ENCODE results near the gene GABARAPL1.
"Not testable (repeated sequence)": the region's sequence is repeated elsewhere in the genome, so short reads cannot be mapped to it uniquely, and the experiment has no call there.

Gene GABARAPL1

DNA sequence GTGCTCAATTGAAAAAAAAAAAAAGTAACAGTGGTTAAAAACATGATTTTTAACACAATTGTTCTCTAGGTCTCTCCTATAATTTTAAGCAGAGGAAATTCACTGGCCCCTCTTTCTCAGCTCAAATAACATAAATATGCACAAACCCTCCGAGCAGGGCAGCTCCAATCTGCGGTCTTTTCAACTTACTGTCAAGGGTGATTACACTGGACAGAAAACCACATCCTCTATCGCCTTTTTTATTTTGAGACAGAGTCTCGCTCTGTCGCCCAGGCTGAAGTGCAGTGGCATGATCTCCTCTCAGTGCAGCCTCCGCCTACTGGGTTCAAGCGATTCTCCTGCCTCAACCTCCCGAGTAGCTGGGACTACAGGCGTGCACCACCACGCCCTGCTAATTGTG lies 16.5 kb upstream of the GABARAPL1 start:
- DNase-seq (ENCODE audit: insufficient read length, low spot score), result no peak

DNA sequence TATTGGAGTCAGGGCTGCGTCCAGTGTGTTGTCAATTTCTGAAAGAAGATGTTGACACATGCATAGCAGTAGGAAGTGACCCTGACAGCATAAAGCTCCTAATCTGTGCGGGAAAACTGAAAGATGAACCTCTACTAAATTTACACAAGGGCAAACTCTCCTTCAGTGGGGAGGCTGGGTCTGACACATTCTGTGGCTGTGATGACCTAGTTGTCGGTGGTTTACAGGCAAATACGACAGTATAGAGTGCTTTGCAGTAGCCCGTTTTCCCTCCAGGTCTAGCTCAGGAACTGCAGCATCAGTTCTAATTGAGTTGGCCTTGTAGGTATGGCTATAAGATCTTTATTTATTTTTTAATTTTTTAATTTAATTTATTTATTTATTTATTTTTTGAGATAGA lies 14.8 kb upstream of the GABARAPL1 start:
- no peak for FAIRE-seq
- DNase-seq (ENCODE audit: insufficient read length, low spot score), result no peak

More for the DNA sequence above, 16.5 kb upstream of the GABARAPL1 start:
- no peak for FAIRE-seq

DNA sequence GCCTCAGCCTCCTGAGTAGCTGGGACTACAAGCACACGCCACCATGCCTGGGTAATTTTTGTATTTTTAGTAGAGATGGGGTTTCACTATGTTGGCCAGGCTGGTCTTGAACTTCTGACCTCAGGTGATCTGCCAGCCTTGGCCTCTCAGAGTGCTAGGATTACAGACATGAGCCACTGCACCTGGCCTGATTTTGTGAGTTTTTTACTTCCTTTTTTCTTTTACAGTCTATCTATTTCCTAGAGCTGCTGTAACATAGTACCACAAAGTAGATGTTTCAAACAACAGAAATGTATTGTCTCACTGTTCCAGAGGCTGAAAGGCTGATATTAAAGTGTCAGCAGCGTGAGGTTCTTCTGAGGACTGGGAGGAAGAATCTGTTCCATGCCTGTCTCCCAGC lies 8.2 kb upstream of the GABARAPL1 start:
- FAIRE-seq; DNase-seq (ENCODE audit: insufficient read length, low spot score): not testable (repeated sequence)

GRCh38 chr12:10205220-10205807 lies 7.4 kb upstream of the GABARAPL1 start:
- FAIRE-seq (peak; percentile 75), DNase-seq (ENCODE audit: insufficient read length, low spot score) (no peak)

- DNase-seq (ENCODE audit: insufficient read length, low spot score), result no peak
- FAIRE-seq, result no peak
Measured at GRCh38 chr12:10207136-10207535, 5.5 kb upstream of the GABARAPL1 start.

- no peak for FAIRE-seq
- DNase-seq (ENCODE audit: insufficient read length, low spot score), result no peak
Measured at GRCh38 chr12:10210225-10210624, 2.5 kb upstream of the GABARAPL1 start.

- no peak for FAIRE-seq
- DNase-seq (ENCODE audit: insufficient read length, low spot score), result no peak
Measured at GRCh38 chr12:10211101-10211939, 1.4 kb upstream of the GABARAPL1 start.

GRCh38 chr12:10211940-10212738 lies 538 bp upstream of the GABARAPL1 start:
- peak; percentile 99 for FAIRE-seq

DNA sequence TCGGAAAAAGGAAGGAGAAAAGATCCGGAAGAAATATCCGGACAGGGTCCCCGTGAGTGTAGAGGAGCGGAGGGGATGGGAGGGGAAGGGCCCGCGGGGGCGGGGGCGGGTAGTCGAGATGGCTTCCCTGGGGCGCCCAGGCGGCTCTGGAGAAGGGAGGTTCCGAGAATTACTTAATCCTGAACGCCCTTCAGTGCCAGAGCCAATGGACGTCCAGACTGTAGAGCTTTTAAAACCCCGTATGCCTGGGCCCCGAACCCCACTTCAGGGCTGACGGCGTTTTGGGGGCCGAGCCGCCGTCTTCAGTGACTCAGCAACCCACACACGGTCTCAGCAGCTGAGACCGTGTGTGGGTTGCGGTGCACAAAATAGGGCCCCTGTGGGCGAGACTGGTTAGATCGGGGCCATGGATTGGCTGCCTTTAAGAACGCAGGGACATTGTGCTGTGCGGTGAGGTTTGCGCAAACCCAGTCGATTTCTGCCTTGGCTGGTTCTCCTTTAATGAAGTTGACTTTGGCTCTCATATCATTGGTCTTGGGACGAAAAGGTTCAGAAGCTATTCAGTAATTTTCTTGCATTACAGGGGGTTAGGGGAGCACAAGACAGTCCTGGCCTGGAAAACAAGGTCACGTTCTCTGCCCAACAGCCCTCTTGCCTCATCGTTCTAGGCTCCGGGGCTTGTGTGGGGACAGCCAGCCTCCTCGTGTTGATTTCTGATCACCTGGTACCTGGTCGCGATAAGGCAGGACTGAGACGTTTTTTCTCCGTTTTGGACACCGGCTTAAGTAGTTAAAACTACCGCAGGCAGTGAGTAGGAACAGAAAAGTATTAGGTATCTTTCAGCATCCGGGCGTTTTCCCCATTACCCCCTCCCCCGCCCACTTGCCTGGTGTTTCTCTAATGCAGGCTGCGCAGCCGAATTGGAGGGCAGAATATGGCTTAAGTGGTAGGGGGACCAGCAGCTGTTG lies 775 bp downstream of the GABARAPL1 start:
- DNase-seq (ENCODE audit: insufficient read length, low spot score) (no peak), FAIRE-seq (no peak)

More at GRCh38 chr12:10211940-10212738, 538 bp upstream of the GABARAPL1 start:
- peak; percentile 97 for DNase-seq (ENCODE audit: insufficient read length, low spot score)

DNA sequence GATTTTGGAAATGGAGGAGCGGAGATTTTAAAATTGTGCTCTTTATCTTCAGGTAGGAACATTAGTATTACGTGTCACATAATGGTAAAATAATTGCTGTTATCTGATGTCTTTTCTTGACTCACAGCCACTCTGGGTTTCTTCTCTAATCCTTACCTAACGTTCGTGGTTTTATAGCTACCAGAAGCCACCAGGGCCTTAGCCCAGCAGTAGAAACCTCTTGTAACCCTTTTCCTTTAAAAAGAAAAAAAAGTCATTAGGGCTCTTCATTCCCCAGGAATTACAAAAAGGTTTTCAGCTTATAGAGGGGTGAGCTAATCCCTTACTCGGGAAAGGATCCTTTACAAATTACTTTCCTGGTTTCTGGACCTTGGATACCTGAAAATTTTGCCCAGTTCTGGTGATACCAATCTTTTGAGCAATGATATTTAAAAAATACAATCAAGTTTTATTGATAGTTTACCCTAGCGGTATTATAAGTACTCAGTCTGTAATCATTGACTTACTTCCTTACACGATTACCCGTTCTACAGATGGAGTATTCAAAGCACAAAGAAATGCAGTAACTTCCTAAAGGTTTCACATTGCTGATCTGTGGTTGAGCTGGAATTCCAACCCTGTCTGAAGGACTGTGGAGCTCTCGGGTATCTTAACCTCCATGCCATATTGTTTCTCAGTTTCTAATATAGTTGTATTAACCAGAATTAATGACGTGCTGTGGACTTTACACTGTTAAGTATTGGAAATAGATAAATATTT lies 1.6 kb downstream of the GABARAPL1 start:
- DNase-seq (ENCODE audit: insufficient read length, low spot score), result peak; percentile 53

GRCh38 chr12:10214895-10215267 lies 2.2 kb downstream of the GABARAPL1 start:
- no peak for DNase-seq (ENCODE audit: insufficient read length, low spot score)
- no peak for FAIRE-seq

More for the DNA sequence above, 1.6 kb downstream of the GABARAPL1 start:
- FAIRE-seq, result peak; percentile 55

- DNase-seq (ENCODE audit: insufficient read length, low spot score) (no peak), FAIRE-seq (no peak)
Measured at GRCh38 chr12:10215436-10215835, 2.8 kb downstream of the GABARAPL1 start.

- not testable (repeated sequence) for FAIRE-seq; DNase-seq (ENCODE audit: insufficient read length, low spot score)
Measured at GRCh38 chr12:10215946-10216345, 3.3 kb downstream of the GABARAPL1 start.

DNA sequence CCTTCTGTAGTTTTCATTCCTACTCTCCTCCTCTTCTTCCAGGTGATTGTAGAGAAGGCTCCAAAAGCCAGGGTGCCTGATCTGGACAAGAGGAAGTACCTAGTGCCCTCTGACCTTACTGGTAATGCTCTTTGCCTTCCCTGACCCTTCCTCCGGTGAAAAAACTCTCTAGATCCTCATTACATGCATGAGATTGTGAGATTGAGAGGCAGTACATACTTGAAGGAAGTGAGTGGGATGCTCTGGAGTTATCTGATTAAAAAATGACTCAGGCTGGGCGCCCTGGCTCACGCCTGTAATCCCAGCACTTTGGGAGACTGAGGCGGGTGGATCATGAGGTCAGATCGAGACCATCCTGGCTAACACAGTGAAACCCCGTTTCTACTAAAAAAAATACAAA lies 5.3 kb downstream of the GABARAPL1 start:
- FAIRE-seq (no peak), DNase-seq (ENCODE audit: insufficient read length, low spot score) (no peak)

- FAIRE-seq (no peak), DNase-seq (ENCODE audit: insufficient read length, low spot score) (no peak)
Measured at GRCh38 chr12:10220398-10221077, 7.9 kb downstream of the GABARAPL1 start.

DNA sequence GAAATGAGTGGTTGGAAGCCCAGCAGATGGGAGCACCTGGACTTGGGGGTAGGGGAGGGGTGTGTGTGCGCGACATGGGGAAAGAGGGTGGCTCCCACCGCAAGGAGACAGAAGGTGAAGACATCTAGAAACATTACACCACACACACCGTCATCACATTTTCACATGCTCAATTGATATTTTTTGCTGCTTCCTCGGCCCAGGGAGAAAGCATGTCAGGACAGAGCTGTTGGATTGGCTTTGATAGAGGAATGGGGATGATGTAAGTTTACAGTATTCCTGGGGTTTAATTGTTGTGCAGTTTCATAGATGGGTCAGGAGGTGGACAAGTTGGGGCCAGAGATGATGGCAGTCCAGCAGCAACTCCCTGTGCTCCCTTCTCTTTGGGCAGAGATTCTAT lies 9.2 kb downstream of the GABARAPL1 start:
- no peak for FAIRE-seq
- DNase-seq (ENCODE audit: insufficient read length, low spot score), result no peak

DNA sequence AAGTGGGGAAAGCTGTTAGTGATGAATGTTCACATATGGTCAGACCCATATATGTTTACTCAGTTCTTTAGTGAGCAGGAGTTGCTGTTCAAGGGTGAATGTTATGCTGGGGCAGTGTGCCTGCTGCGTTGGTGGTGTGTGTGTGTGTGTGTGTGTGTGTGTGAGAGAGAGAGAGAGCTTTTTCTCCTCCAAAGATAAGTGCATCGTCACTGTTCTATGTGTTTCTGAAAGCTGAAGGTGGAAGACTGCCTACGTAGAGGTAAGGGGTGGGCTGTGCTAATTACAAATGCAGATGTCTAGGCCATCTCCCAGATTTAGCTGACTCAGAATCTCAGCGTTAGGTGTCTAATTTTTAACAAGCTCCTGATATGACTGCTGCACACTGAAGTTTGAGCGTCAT lies 10.5 kb downstream of the GABARAPL1 start:
- DNase-seq (ENCODE audit: insufficient read length, low spot score) (no peak), FAIRE-seq (no peak)

GRCh38 chr12:10225426-10225825 lies 12.7 kb downstream of the GABARAPL1 start:
- not testable (repeated sequence) for DNase-seq (ENCODE audit: insufficient read length, low spot score); FAIRE-seq

DNA sequence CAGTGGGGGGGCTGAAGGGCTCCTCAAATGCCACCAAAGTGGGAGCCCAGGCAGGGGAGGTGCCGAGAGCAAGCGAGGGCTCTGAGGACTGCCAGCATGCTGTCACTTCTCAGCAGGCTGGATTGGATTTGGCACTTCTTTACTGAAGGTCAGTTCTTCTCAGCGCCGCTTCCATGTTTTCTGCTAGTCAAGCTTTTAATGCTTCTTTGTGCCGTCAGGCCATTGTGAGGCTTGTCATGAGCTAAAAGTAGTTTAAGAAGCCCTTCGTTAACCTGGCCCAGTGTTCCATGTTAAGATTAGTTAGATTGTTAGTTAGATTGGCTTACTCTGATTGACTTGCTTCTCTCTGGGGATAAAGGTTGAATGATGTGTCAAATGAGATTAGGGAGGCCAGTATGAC lies 13.4 kb downstream of the GABARAPL1 start:
- no peak for FAIRE-seq
- DNase-seq (ENCODE audit: insufficient read length, low spot score), result no peak

All from HTR-8/SVneo (cell line).